Suprapubic skin (tissue), 4 donors: Measurements from ENCODE around the gene TRHDE. TPM values are rescaled to one million over a fixed set of nuclear protein-coding genes. Genes with fewer than 3 reads are reported as not detected.

ENCODE experiments used
- DNase-seq, 2 donors: peaks; one replicate each; pipeline ENCODE4 v3.0.0-alpha.2; 2019; ENCODE audit warnings: low spot score in 2 of 2
- H3K27ac ChIP-seq: fragments of 200-600 bp; sonication (generic); one replicate; pipeline ENCODE4 v1.5.1; 2019
- H3K27me3 ChIP-seq: fragments of 200-600 bp; sonication (generic); one replicate; pipeline ENCODE4 v1.5.1; 2019
- H3K36me3 ChIP-seq: fragments of 200-600 bp; sonication (generic); one replicate; pipeline ENCODE4 v1.5.1; 2019
- H3K4me1 ChIP-seq: fragments of 200-600 bp; sonication (generic); one replicate; pipeline ENCODE4 v1.5.1; 2019
- H3K4me3 ChIP-seq: fragments of 200-600 bp; sonication (generic); one replicate; pipeline ENCODE4 v1.5.1; 2019; ENCODE audit warnings: mild to moderate bottlenecking
- H3K9me3 ChIP-seq: fragments of 200-600 bp; sonication (generic); one replicate; pipeline ENCODE4 v1.5.1; 2019
- EP300 ChIP-seq: sonication (generic); formaldehyde crosslinking; IDR thresholded peaks from one replicate; pipeline ENCODE4 v1.6.1; 2017; ENCODE audit warnings: antibody characterized with exemption
- POLR2A ChIP-seq, 2 donors: fragments of 450-650 bp; IDR thresholded peaks; one replicate each; pipeline ENCODE4 v1.6.1; 2017; ENCODE audit warnings: antibody characterized with exemption in 2 of 2, mild to moderate bottlenecking in 2 of 2, moderate library complexity in 2 of 2
- POLR2AphosphoS5 ChIP-seq, 3 donors: sonication (generic); formaldehyde crosslinking; IDR thresholded peaks; one replicate each; pipeline ENCODE4 v1.6.1; 2017; ENCODE audit warnings: antibody characterized with exemption in 3 of 3
- WGBS: methylation state at CpG from one replicate; pipeline ENCODE4 v1.1.5; 2018; 5-methylcytosine and 5-hydroxymethylcytosine counted together
- total RNA-seq, 4 donors: library from RNA; depleted of rRNA; stranded (reverse); fragments of >200 nt; gene quantifications; one replicate each; pipeline ENCODE4 v1.1.0, GENCODE V29; 2016
- TF ChIP-seq, protein P1 (sequence below), 2 donors: fragments of 200-600 bp in 1 of 2; fragments of 450-650 bp in 1 of 2; sonication (generic) in 1 of 2; IDR thresholded peaks; one replicate each; pipeline ENCODE4 v1.5.1; 2016 to 2019; ENCODE audit warnings: antibody characterized with exemption in 2 of 2, mild to moderate bottlenecking in 1 of 2, moderate library complexity in 1 of 2

The TRHDE gene
- total RNA-seq, 4 donors from 2014 or later: 0.49 to 1.2 (median 0.98) TPM

- DNase-seq: no peak
- TF ChIP-seq, protein P1, sequence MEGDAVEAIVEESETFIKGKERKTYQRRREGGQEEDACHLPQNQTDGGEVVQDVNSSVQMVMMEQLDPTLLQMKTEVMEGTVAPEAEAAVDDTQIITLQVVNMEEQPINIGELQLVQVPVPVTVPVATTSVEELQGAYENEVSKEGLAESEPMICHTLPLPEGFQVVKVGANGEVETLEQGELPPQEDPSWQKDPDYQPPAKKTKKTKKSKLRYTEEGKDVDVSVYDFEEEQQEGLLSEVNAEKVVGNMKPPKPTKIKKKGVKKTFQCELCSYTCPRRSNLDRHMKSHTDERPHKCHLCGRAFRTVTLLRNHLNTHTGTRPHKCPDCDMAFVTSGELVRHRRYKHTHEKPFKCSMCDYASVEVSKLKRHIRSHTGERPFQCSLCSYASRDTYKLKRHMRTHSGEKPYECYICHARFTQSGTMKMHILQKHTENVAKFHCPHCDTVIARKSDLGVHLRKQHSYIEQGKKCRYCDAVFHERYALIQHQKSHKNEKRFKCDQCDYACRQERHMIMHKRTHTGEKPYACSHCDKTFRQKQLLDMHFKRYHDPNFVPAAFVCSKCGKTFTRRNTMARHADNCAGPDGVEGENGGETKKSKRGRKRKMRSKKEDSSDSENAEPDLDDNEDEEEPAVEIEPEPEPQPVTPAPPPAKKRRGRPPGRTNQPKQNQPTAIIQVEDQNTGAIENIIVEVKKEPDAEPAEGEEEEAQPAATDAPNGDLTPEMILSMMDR (IDR thresholded peaks at IDR 0.05): no peak
- H3K27ac ChIP-seq: no peak overlapping the region
- H3K9me3 ChIP-seq: no peaks in the 10 kb centered on the region
- no peaks in the 10 kb centered on the region for H3K36me3 ChIP-seq
- WGBS: 70% methylated on average over 4 of the region's 4 CpGs
- H3K27me3 ChIP-seq: no peaks in the 10 kb centered on the region
- H3K4me1 ChIP-seq: no peaks in the 10 kb centered on the region
- no peak overlapping the region for H3K4me3 ChIP-seq
These were observed 66.3 kb downstream of the TRHDE start for GRCh38 chr12:72338437-72338836.

DNA sequence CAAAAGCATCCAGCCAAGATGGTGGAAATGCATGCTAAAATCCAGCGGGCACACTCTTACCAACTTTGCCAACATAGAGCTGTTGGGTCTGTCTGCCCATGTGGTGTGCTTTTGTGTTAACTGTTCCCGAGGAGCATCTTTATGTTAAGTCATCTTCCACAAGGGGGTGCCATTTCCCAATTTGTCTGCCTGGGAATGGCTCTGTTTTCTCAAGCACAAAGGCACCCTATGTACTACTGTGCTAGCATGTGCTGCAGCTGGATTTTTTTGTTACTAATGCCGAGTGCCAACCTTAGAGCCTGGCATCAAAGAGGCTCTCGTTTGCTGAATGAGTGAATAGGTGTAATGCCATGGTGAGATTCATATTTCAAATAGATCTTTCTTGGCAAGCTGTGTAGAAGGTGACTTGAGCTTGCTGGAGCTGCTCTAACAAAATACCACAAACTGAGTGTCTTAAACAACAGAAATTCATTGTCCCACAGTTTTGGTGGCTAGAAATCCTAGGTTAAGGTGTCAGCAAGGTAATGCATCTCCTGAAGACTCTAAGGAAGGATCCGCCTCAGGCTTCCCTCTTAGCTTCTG is 74.3 kb downstream of the TRHDE start:
- DNase-seq: no peak
- no peaks in the 10 kb centered on the region for H3K9me3 ChIP-seq
- TF ChIP-seq, protein P1 (IDR thresholded peaks at IDR 0.05): no peak
- TF ChIP-seq POLR2A (IDR thresholded peaks at IDR 0.05) (no peak), EP300 (no peak), POLR2AphosphoS5 (IDR thresholded peaks at IDR 0.05) (no peak)
- no peaks in the 10 kb centered on the region for H3K27me3 ChIP-seq
- no peaks in the 10 kb centered on the region for H3K4me1 ChIP-seq
- H3K36me3 ChIP-seq: no peaks in the 10 kb centered on the region
- no peak overlapping the region for H3K4me3 ChIP-seq
- WGBS: 20% methylated on average over 4 of the region's 5 CpGs
- no peak overlapping the region for H3K27ac ChIP-seq

GRCh38 chr12:72349491-72349890 is 77.3 kb downstream of the TRHDE start:
- no peak for DNase-seq
- H3K4me1 ChIP-seq: no peaks in the 10 kb centered on the region
- TF ChIP-seq, protein P1 (IDR thresholded peaks at IDR 0.05): no peak
- no peak for TF ChIP-seq POLR2A (IDR thresholded peaks at IDR 0.05)
- no peak for TF ChIP-seq EP300
- no peak for TF ChIP-seq POLR2AphosphoS5 (IDR thresholded peaks at IDR 0.05)
- no peaks in the 10 kb centered on the region for H3K36me3 ChIP-seq
- no peaks in the 10 kb centered on the region for H3K27me3 ChIP-seq
- H3K9me3 ChIP-seq: no peaks in the 10 kb centered on the region
- no peak overlapping the region for H3K4me3 ChIP-seq
- no peak overlapping the region for H3K27ac ChIP-seq
- WGBS: 45% methylated on average over 3 of the region's 3 CpGs

DNA sequence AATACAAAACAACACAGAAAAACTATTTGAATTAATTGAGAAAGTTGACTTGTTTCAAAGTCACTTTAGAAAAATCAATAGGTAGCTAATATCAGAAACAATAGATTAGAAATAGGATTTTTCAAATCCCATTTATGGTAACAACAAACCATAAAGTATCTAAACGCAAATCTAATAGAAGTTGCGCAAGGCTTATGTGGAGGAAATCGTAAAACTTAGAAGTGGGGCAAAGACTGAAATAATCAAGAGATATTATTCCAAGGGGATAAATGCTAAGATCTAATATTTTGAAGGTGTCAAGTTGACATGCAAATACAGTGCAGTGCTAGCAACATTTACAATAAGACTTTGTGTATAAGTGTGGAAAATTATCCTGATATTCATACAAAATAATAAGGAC is 87.2 kb downstream of the TRHDE start:
- Histone ChIP-seq H3K9me3 (no peaks in the 10 kb centered on the region), H3K36me3 (no peaks in the 10 kb centered on the region), H3K27ac (no peak overlapping the region), H3K4me1 (no peaks in the 10 kb centered on the region), H3K27me3 (no peaks in the 10 kb centered on the region), H3K4me3 (no peak overlapping the region)
- TF ChIP-seq, protein P1 (IDR thresholded peaks at IDR 0.05): no peak
- no peak for TF ChIP-seq EP300
- no peak for TF ChIP-seq POLR2AphosphoS5 (IDR thresholded peaks at IDR 0.05)
- TF ChIP-seq POLR2A (IDR thresholded peaks at IDR 0.05): no peak
- DNase-seq: no peak
- WGBS: 94% methylated on average over 3 of the region's 3 CpGs

GRCh38 chr12:72365151-72365550 is 93.0 kb downstream of the TRHDE start:
- TF ChIP-seq POLR2AphosphoS5 (IDR thresholded peaks at IDR 0.05) (no peak), POLR2A (IDR thresholded peaks at IDR 0.05) (no peak), EP300 (no peak)
- TF ChIP-seq, protein P1 (IDR thresholded peaks at IDR 0.05): no peak
- H3K4me1 ChIP-seq: no peaks in the 10 kb centered on the region
- no peaks in the 10 kb centered on the region for H3K9me3 ChIP-seq
- no peak overlapping the region for H3K4me3 ChIP-seq
- H3K27me3 ChIP-seq: no peaks in the 10 kb centered on the region
- H3K36me3 ChIP-seq: no peaks in the 10 kb centered on the region
- no peak overlapping the region for H3K27ac ChIP-seq
- no peak for DNase-seq
